PC-9 (cell line): ENCODE data around the gene NAGA.

Source experiments
- EZH2 ChIP-seq: fragments of 200-600 bp; sonication (generic); IDR thresholded peaks from 2 replicates; pipeline ENCODE4 v1.8.0; 2017; ENCODE audit warnings: antibody characterized with exemption, low read depth
- TF ChIP-seq, protein P1 (sequence below): fragments of 200-600 bp; sonication (generic); conservative IDR thresholded peaks from 2 replicates; pipeline ENCODE4 v1.6.1; 2017; ENCODE audit warnings: mixed run types, antibody characterized with exemption, mild to moderate bottlenecking, moderate library complexity

DNA sequence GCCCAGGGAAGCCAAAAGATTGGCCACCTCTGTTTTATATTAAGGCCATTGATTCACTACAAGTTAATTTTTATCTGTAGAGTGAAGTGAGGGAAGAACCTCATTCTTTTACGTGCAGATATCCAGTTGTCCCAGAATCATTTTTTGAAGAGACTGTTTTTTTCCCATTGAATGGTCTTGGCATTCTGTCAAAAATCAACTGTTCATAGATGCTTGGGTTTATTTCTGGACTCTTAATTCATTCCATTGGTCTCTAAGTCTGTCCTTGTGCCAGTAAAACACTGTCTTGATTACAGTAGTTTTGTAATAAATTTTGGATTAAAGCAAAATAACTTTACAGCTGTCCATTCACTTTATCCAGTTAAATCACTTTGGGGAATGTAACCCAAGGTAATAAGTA, 45.2 kb downstream of the NAGA start:
- TF ChIP-seq, protein P1, sequence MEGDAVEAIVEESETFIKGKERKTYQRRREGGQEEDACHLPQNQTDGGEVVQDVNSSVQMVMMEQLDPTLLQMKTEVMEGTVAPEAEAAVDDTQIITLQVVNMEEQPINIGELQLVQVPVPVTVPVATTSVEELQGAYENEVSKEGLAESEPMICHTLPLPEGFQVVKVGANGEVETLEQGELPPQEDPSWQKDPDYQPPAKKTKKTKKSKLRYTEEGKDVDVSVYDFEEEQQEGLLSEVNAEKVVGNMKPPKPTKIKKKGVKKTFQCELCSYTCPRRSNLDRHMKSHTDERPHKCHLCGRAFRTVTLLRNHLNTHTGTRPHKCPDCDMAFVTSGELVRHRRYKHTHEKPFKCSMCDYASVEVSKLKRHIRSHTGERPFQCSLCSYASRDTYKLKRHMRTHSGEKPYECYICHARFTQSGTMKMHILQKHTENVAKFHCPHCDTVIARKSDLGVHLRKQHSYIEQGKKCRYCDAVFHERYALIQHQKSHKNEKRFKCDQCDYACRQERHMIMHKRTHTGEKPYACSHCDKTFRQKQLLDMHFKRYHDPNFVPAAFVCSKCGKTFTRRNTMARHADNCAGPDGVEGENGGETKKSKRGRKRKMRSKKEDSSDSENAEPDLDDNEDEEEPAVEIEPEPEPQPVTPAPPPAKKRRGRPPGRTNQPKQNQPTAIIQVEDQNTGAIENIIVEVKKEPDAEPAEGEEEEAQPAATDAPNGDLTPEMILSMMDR = no peak
- no peak for TF ChIP-seq EZH2
